NT2/D1 (cell line): ENCODE results near the gene KIAA1328.

ENCODE experiments used
- DNase-seq: peaks from one replicate; pipeline ENCODE4 v3.0.0-alpha.2; 2011; ENCODE audit warnings: low read depth, low spot score
- H3K27me3 ChIP-seq: 2 replicates; pipeline ENCODE4 v1.6.0; 2011; ENCODE audit warnings: mild to moderate bottlenecking; ENCODE audit not compliant: insufficient read length, insufficient read depth
- H3K36me3 ChIP-seq: 2 replicates; pipeline ENCODE4 v1.6.1; 2011; ENCODE audit warnings: mild to moderate bottlenecking, low read length, mixed read lengths; ENCODE audit not compliant: insufficient read depth, insufficient read length
- H3K4me1 ChIP-seq: 2 replicates; pipeline ENCODE4 v1.5.1; 2011; ENCODE audit not compliant: insufficient read depth, insufficient read length
- H3K4me3 ChIP-seq: 2 replicates; pipeline ENCODE4 v1.5.1; 2011; ENCODE audit warnings: low read depth; ENCODE audit not compliant: insufficient read length
- H3K9ac ChIP-seq: 2 replicates; pipeline ENCODE4 v1.6.0; 2011; ENCODE audit warnings: low read depth; ENCODE audit not compliant: insufficient read length
- H3K9me3 ChIP-seq: 2 replicates; pipeline ENCODE4 v1.5.1; 2011; ENCODE audit warnings: mild to moderate bottlenecking, low read length; ENCODE audit not compliant: insufficient read depth
- SUZ12 ChIP-seq: IDR thresholded peaks from 2 replicates; pipeline ENCODE4 v1.6.1; 2011; ENCODE audit not compliant: insufficient read length, insufficient read depth; ENCODE audit errors: extremely low read depth
- YY1 ChIP-seq: IDR thresholded peaks from 2 replicates; pipeline ENCODE4 v1.6.1; 2011; ENCODE audit not compliant: insufficient read length, insufficient read depth
- ZNF274 ChIP-seq: IDR thresholded peaks from 2 replicates; pipeline ENCODE4 v1.6.1; 2011; ENCODE audit warnings: mild to moderate bottlenecking, low read depth, low read length

Gene KIAA1328

GRCh38 chr18:37065254-37065653, 236.3 kb downstream of the KIAA1328 start:
- H3K9ac ChIP-seq, result no peak overlapping the region
- H3K4me3 ChIP-seq, result no peak overlapping the region
- no peaks in the 10 kb centered on the region for H3K27me3 ChIP-seq
- no peaks in the 10 kb centered on the region for H3K36me3 ChIP-seq
- no peak for DNase-seq
- TF ChIP-seq YY1 (no peak), SUZ12 (no peak), ZNF274 (no peak)
- no peaks in the 10 kb centered on the region for H3K4me1 ChIP-seq
- no peaks in the 10 kb centered on the region for H3K9me3 ChIP-seq

- H3K4me1 ChIP-seq, result no peaks in the 10 kb centered on the region
- no peak overlapping the region for H3K9ac ChIP-seq
- TF ChIP-seq SUZ12, result no peak
- TF ChIP-seq YY1, result no peak
- TF ChIP-seq ZNF274, result no peak
- no peaks in the 10 kb centered on the region for H3K36me3 ChIP-seq
- no peaks in the 10 kb centered on the region for H3K27me3 ChIP-seq
- no peak for DNase-seq
- no peaks in the 10 kb centered on the region for H3K9me3 ChIP-seq
- H3K4me3 ChIP-seq, result no peak overlapping the region
These were observed 256.0 kb downstream of the KIAA1328 start for GRCh38 chr18:37084912-37085311.

DNA sequence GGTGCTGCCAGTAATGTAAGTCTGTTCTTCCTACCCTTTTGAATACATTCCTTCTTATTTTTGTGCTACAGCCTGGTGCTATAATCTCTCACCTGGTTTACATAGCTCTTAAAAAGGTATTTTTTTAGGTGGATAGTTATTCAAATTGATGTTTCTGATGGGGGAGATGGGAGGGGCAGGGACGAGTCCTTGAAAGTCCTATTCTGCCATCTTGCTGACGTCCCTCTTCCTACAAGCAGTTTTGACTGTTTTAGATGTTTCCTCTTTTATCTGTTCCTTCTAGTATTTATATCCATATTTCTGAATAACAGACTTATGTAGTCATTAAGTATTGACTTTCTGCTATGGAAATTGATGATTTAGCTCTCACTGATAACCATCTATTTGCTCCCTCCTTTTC, 256.4 kb downstream of the KIAA1328 start:
- DNase-seq, result no peak
- H3K36me3 ChIP-seq, result no peaks in the 10 kb centered on the region
- no peaks in the 10 kb centered on the region for H3K4me1 ChIP-seq
- H3K9ac ChIP-seq, result no peak overlapping the region
- TF ChIP-seq YY1 (no peak), ZNF274 (no peak), SUZ12 (no peak)
- H3K27me3 ChIP-seq, result no peaks in the 10 kb centered on the region
- H3K9me3 ChIP-seq, result no peaks in the 10 kb centered on the region
- no peak overlapping the region for H3K4me3 ChIP-seq

DNA sequence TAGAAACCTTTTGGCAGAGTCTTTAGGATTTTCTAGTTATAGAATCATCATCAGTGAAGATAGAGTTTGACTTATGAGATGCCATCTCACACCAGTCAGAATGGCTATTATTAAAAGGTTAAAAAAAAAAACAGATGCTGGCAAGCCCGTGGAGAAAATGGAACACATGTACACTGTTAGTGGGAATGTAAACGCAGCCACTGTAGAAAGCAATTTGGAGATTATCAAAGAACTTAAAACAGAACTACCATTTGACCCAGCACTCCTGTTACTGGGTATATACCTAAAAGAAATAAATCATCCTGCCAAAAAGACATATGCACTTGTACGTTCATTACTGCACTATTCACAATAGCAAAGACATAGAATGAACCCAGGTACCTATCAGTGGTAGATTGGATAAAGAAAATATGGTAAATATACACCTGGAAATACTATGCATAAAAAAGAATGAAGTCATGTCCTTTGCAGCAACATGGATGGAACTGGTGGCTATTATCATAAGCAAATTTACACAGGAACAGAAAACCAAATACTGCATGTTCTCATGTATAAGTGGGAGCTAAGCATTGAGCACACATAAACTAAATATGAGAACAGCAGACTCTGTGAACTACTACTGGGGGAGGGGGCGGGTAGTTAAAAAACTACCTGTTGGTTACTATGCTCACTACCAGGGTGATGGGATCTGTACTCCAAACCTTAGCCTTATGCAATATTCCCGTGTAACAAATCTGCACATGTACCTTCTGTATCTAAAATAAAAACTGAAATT, 279.0 kb downstream of the KIAA1328 start:
- no peak overlapping the region for H3K9ac ChIP-seq
- H3K36me3 ChIP-seq, result no peaks in the 10 kb centered on the region
- TF ChIP-seq SUZ12, result no peak
- no peak for TF ChIP-seq YY1
- TF ChIP-seq ZNF274, result no peak
- H3K4me3 ChIP-seq, result no peak overlapping the region
- DNase-seq, result no peak
- no peaks in the 10 kb centered on the region for H3K4me1 ChIP-seq
- no peaks in the 10 kb centered on the region for H3K27me3 ChIP-seq
- H3K9me3 ChIP-seq, result peaks cover 13% of the 10 kb centered on the region; the same call in 1 of the 2 replicates

- Histone ChIP-seq H3K9ac (no peak overlapping the region), H3K4me1 (no peaks in the 10 kb centered on the region), H3K36me3 (no peaks in the 10 kb centered on the region), H3K27me3 (no peaks in the 10 kb centered on the region), H3K9me3 (no peaks in the 10 kb centered on the region), H3K4me3 (no peak overlapping the region)
- DNase-seq, result no peak
- TF ChIP-seq ZNF274, result no peak
- TF ChIP-seq SUZ12, result no peak
- no peak for TF ChIP-seq YY1
These were observed 293.9 kb downstream of the KIAA1328 start for GRCh38 chr18:37122877-37123276.

DNA sequence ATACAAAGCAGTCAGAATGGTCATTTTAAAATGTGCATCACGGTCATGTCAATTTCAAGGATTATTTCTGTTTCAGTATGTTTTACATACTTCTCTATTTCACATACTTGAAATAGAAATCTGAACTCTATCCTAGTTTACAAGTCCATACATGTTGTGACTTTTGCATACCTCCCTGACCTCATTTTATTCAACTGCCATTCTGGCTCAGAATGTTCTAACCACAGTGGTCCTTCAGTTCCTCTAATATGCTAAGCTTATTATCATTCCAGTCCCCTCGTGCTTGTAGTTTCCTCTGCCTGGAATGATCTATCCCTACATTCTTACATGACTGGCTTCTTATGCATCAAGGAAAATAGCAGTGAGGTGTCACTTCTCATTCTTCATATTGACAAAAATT, 295.6 kb downstream of the KIAA1328 start:
- DNase-seq, result no peak
- H3K4me3 ChIP-seq, result no peak overlapping the region
- no peaks in the 10 kb centered on the region for H3K9me3 ChIP-seq
- TF ChIP-seq YY1 (no peak), SUZ12 (no peak), ZNF274 (no peak)
- no peaks in the 10 kb centered on the region for H3K4me1 ChIP-seq
- no peak overlapping the region for H3K9ac ChIP-seq
- H3K27me3 ChIP-seq, result no peaks in the 10 kb centered on the region
- no peaks in the 10 kb centered on the region for H3K36me3 ChIP-seq

GRCh38 chr18:37135177-37135576, 306.2 kb downstream of the KIAA1328 start:
- no peak overlapping the region for H3K9ac ChIP-seq
- no peaks in the 10 kb centered on the region for H3K27me3 ChIP-seq
- no peak overlapping the region for H3K4me3 ChIP-seq
- H3K4me1 ChIP-seq, result no peaks in the 10 kb centered on the region
- no peaks in the 10 kb centered on the region for H3K9me3 ChIP-seq
- no peak for DNase-seq
- TF ChIP-seq SUZ12, result no peak
- no peak for TF ChIP-seq ZNF274
- no peak for TF ChIP-seq YY1
- no peaks in the 10 kb centered on the region for H3K36me3 ChIP-seq
